Activated naive CD8-positive, alpha-beta T cell treated with anti-CD3 and anti-CD28 coated beads, Interleukin-2, amount 10 ng/mL, durations not matched to agents 7 days and 5 days (primary cell): Measurements from ENCODE around the gene INO80B. TPM values are rescaled to one million over a fixed set of nuclear protein-coding genes. Genes with fewer than 3 reads are reported as not detected.
"Not testable (repeated sequence)": the region's sequence is repeated elsewhere in the genome, so short reads cannot be mapped to it uniquely, and the experiment has no call there.

ENCODE experiments used
- ATAC-seq: fragments of 150-1000 bp; cut with Tn5 transposase; one replicate; pipeline ENCODE4 v1.10.0; 2021; ENCODE audit warnings: low read depth, moderate library complexity
- POLR2A ChIA-PET: fragments of 350-600 bp; sonication (Branson Sonifier 250); formaldehyde crosslinking; loops from one replicate; lab custom pipeline; 2021; ENCODE audit warnings: antibody characterized with exemption; lab: Charles Lee
- DNase-seq: peaks from one replicate; pipeline ENCODE4 v3.0.0; 2021
- H3K27ac Mint-ChIP-seq: one replicate; pipeline ENCODE4 v1.8.0; 2022; ENCODE audit warnings: mild to moderate bottlenecking, mixed read lengths
- H3K27me3 Mint-ChIP-seq: one replicate; pipeline ENCODE4 v1.8.0; 2022; ENCODE audit warnings: mild to moderate bottlenecking, moderate library complexity, mixed read lengths
- H3K36me3 Mint-ChIP-seq: one replicate; pipeline ENCODE4 v1.8.0; 2021; ENCODE audit warnings: mild to moderate bottlenecking, mixed read lengths
- H3K4me1 Mint-ChIP-seq: one replicate; pipeline ENCODE4 v1.8.0; 2021; ENCODE audit warnings: mixed read lengths
- H3K4me3 Mint-ChIP-seq: one replicate; pipeline ENCODE4 v1.8.0; 2022; ENCODE audit warnings: mild to moderate bottlenecking, moderate library complexity, mixed read lengths
- H3K9me3 Mint-ChIP-seq: one replicate; pipeline ENCODE4 v1.8.0; 2021; ENCODE audit warnings: mixed read lengths
- total RNA-seq, 2 experiments: library from RNA; stranded (reverse); gene quantifications; one replicate each; pipeline ENCODE4 v1.2.3, GENCODE V29; 2021

The INO80B gene
- total RNA-seq, 2 experiments from 2014 or later: 46.8 to 51.4 TPM

- POLR2A ChIA-PET: interaction anchor here (0.9 to 1.2 kb wide), 2 partner anchors 14 to 21 kb away, joined by 3 read pairs; no protein-coding TSS in a partner anchor
- H3K9me3 Mint-ChIP-seq, ATAC-seq, H3K36me3 Mint-ChIP-seq, H3K27ac Mint-ChIP-seq, H3K4me1 Mint-ChIP-seq, DNase-seq: not testable (repeated sequence)
- Mint-ChIP-seq H3K27me3 (peaks cover 66% of the 10 kb centered on the region), H3K4me3 (peak overlapping the region; percentile 78)
Observed at GRCh38 chr2:74442483-74443297, 12.2 kb upstream of the INO80B start.

- Mint-ChIP-seq H3K36me3 (peaks cover 1% of the 10 kb centered on the region), H3K4me1 (peaks cover 3% of the 10 kb centered on the region), H3K27me3 (peaks cover 56% of the 10 kb centered on the region), H3K4me3 (no peak overlapping the region), H3K9me3 (no peaks in the 10 kb centered on the region), H3K27ac (no peak overlapping the region)
- no peak for ATAC-seq
- DNase-seq: no peak
- POLR2A ChIA-PET: interaction anchor here (0.6 to 0.7 kb wide), 2 partner anchors 9 to 14 kb away, joined by 3 read pairs; no protein-coding TSS in a partner anchor
Observed at GRCh38 chr2:74444498-74445318, 10.2 kb upstream of the INO80B start.

- H3K36me3 Mint-ChIP-seq: no peaks in the 10 kb centered on the region
- no peak overlapping the region for H3K27ac Mint-ChIP-seq
- no peaks in the 10 kb centered on the region for H3K9me3 Mint-ChIP-seq
- peaks cover 38% of the 10 kb centered on the region for H3K27me3 Mint-ChIP-seq
- no peak overlapping the region for H3K4me3 Mint-ChIP-seq
- ATAC-seq: no peak
- H3K4me1 Mint-ChIP-seq: peaks cover 3% of the 10 kb centered on the region
- DNase-seq: no peak
- POLR2A ChIA-PET: interaction anchor here (0.7 kb wide), 1 partner anchor 10 kb away, joined by 3 read pairs; no protein-coding TSS in a partner anchor
Observed at GRCh38 chr2:74447230-74447999, 7.5 kb upstream of the INO80B start.

GRCh38 chr2:74448771-74449170 lies 6.1 kb upstream of the INO80B start:
- ATAC-seq (no peak), DNase-seq (no peak)
- Mint-ChIP-seq H3K4me1 (peaks cover 13% of the 10 kb centered on the region), H3K36me3 (no peaks in the 10 kb centered on the region), H3K9me3 (no peaks in the 10 kb centered on the region), H3K27ac (no peak overlapping the region), H3K27me3 (peaks cover 27% of the 10 kb centered on the region), H3K4me3 (no peak overlapping the region)
- POLR2A ChIA-PET: no interaction called here

GRCh38 chr2:74450570-74451190 lies 4.2 kb upstream of the INO80B start:
- POLR2A ChIA-PET: interaction anchor here (1.5 kb wide), 1 partner anchor 28 kb away, joined by 10 read pairs; no protein-coding TSS in a partner anchor
- Mint-ChIP-seq H3K27me3 (peaks cover 12% of the 10 kb centered on the region), H3K36me3 (peaks cover 2% of the 10 kb centered on the region), H3K4me1 (peaks cover 25% of the 10 kb centered on the region), H3K4me3 (no peak overlapping the region), H3K9me3 (no peaks in the 10 kb centered on the region), H3K27ac (no peak overlapping the region)
- ATAC-seq (no peak), DNase-seq (no peak)

- ATAC-seq: no peak
- POLR2A ChIA-PET: interaction anchor here (0.7 to 6.7 kb wide), 9 partner anchors 11 to 73 kb away, joined by 3 to 58 read pairs (median 28); partner anchors contain the start of genes AUP1, C2orf81, CCDC142 and HTRA2
- peaks cover 3% of the 10 kb centered on the region for H3K36me3 Mint-ChIP-seq
- H3K4me1 Mint-ChIP-seq: peaks cover 52% of the 10 kb centered on the region
- no peaks in the 10 kb centered on the region for H3K9me3 Mint-ChIP-seq
- H3K27ac Mint-ChIP-seq: peak overlapping the region; percentile 93
- H3K27me3 Mint-ChIP-seq: no peaks in the 10 kb centered on the region
- DNase-seq: no peak
- peak overlapping the region; percentile 99 for H3K4me3 Mint-ChIP-seq
Observed at GRCh38 chr2:74457129-74457548, 2.3 kb downstream of the INO80B start.

- Mint-ChIP-seq H3K4me3 (peak overlapping the region; percentile 99), H3K4me1 (peaks cover 49% of the 10 kb centered on the region), H3K27me3 (no peaks in the 10 kb centered on the region), H3K36me3 (peaks cover 5% of the 10 kb centered on the region), H3K27ac (peak overlapping the region; percentile 93), H3K9me3 (no peaks in the 10 kb centered on the region)
- POLR2A ChIA-PET: interaction anchor here (0.5 to 6.7 kb wide), 16 partner anchors 10 to 721 kb away, joined by 3 to 58 read pairs (median 5); partner anchors contain the start of genes AUP1, C2orf81, CCDC142 and HTRA2
- ATAC-seq (peak; percentile 38), DNase-seq (peak; percentile 90)
Observed at GRCh38 chr2:74457549-74458131, 2.8 kb downstream of the INO80B start.

GRCh38 chr2:74458132-74458937 lies 3.4 kb downstream of the INO80B start, which contains the start of gene WBP1:
Gene WBP1, plus strand, starts transcription at chr2:74458438. Its CDS starts 165 bp downstream, at chr2:74458603.
- H3K4me3 Mint-ChIP-seq: peak within 1 kb of the TSS; percentile 99
- H3K27me3 Mint-ChIP-seq: no peaks in the 10 kb centered on the region
- H3K27ac Mint-ChIP-seq: peak within 1 kb of the TSS; percentile 93
- peak; percentile 93 for DNase-seq
- H3K4me1 Mint-ChIP-seq: peaks cover 48% of the 10 kb centered on the region
- no peaks in the 10 kb centered on the region for H3K9me3 Mint-ChIP-seq
- peaks cover 8% of the 10 kb centered on the region for H3K36me3 Mint-ChIP-seq
- POLR2A ChIA-PET: interaction anchor here (0.5 to 6.7 kb wide), 17 partner anchors 10 to 721 kb away, joined by 3 to 58 read pairs (median 5); partner anchors contain the start of genes AUP1, C2orf81, CCDC142 and HTRA2
- ATAC-seq: peak; percentile 89

- peaks cover 49% of the 10 kb centered on the region for H3K4me1 Mint-ChIP-seq
- DNase-seq (no peak), ATAC-seq (no peak)
- H3K36me3 Mint-ChIP-seq: peaks cover 8% of the 10 kb centered on the region
- peak overlapping the region; percentile 99 for H3K4me3 Mint-ChIP-seq
- no peaks in the 10 kb centered on the region for H3K27me3 Mint-ChIP-seq
- H3K27ac Mint-ChIP-seq: peak overlapping the region; percentile 93
- H3K9me3 Mint-ChIP-seq: no peaks in the 10 kb centered on the region
- POLR2A ChIA-PET: interaction anchor here (1.0 to 6.7 kb wide), 15 partner anchors 10 to 722 kb away, joined by 3 to 58 read pairs (median 5); partner anchors contain the start of genes AUP1, C2orf81, CCDC142 and HTRA2
Observed at GRCh38 chr2:74458938-74459363, 4.1 kb downstream of the INO80B start.

GRCh38 chr2:74459503-74460118 lies 4.7 kb downstream of the INO80B start:
- ATAC-seq: not testable (repeated sequence)

More at GRCh38 chr2:74459503-74460118, 4.7 kb downstream of the INO80B start:
- Mint-ChIP-seq H3K4me1 (peaks cover 49% of the 10 kb centered on the region), H3K4me3 (peak overlapping the region; percentile 99), H3K27ac (peak overlapping the region; percentile 93)
- not testable (repeated sequence) for H3K27me3 Mint-ChIP-seq, DNase-seq, H3K9me3 Mint-ChIP-seq, H3K36me3 Mint-ChIP-seq
- POLR2A ChIA-PET: interaction anchor here (0.6 to 6.7 kb wide), 9 partner anchors 9 to 716 kb away, joined by 3 to 58 read pairs (median 28); partner anchors contain the start of genes AUP1, C2orf81, CCDC142 and HTRA2
